NCI-H524 treated with DMSO at 0.1 percent for 48 hours (cell line): ENCODE data around the gene ARMS2.
A peak's percentile ranks its signal among the peaks of the same experiment; 100 is the strongest.

Source experiments
- DNase-seq: peaks from one replicate; lab custom pipeline; 2025; lab: John Stamatoyannopoulos, UW

ARMS2 gene

DNA sequence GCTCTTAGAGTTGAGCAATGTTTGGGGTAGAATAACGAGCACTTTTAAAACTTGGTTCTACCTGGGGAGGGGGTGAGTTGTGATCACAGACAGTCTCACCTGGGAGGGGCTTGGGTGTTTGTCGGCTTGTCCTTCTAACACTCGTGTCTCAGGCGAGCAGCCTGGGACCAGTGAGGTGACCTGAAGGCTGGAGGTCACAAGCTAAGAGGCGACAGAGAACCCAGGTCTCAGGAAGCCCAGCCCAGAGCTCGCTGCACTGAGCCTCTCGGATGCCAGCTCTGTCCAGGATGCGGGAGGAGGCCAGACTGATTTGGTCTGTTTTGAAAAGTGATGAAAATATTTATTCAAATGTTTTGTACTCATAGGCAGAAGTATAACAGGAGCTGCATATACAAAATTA, 18.7 kb downstream of the ARMS2 start:
- DNase-seq = no peak

GRCh38 chr10:122474131-122474818, 19.8 kb downstream of the ARMS2 start:
- DNase-seq = no peak

GRCh38 chr10:122475100-122475499, 20.6 kb downstream of the ARMS2 start:
- DNase-seq = no peak

DNA sequence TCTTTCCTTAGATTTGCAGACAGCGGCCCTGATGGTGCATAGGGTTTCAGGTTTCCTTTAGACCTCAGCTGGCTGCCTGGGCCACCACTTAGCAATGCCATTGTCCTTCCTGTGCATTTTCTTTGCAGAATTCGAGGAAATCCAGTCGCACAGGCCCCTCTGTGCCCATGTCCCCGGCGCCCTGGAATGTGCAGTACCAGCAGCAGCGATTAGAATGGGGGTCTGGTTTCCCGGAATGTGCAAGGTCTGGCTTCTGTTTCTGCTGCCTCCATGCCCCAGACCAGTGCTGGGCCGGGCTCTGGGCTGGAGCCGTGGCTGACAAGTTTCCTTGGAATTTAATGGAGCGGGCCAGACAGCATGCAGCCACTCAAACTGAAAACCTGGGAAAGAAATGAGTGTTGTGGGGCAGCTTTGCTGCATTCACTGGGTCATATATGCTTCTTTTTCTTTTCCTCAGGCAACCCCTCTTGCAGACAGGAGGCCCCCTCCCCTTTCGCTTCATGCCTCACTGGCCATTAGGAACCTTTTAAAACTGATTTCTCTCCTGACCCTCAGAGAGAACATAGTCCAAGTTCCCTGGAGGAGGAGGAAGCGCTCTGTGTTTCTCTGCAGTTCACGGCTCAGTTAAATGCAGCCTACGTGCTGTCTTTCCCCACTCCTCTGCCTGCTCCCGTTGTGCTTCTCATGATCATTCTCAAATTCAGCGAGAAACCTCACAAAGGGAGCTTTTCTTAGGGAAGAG, 21.3 kb downstream of the ARMS2 start:
- DNase-seq = no peak

DNA sequence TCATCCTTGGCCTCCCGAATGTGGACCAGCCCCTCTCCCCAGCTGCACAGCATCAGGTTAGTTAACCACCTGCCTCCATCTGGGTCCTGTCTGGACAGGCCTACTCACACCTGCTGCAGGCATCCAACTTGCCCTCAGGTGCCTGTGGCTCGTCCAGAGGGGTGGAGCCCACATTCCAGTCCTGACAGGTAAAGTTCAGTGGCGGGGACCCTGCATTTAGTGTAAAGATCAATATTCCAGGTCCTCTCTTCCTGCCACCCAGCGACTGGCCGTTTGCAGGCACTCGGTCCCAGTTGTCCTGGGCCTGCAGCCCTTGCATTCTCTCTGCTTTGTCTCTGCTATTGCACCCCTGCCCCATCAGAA, 21.9 kb downstream of the ARMS2 start:
- no peak for DNase-seq

DNA sequence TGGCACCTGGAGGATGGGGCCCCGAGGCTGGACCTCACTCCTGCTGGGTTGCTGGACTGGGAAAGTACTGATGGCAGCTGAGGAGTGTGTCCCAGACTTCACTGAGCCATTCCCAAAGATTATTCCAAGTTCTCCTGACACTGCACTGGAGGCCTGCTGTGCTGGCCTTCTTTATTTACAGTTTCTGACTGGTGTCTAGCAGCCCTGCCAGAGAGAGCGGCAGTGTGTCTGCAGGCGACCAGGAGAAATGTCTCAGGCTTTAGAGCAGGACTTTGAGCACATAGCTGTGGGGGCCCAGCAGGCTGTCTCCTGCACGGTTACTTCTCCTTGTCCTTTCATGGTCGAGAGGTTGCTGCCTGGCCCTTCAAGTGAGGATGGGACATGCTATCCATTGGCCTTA, 23.0 kb downstream of the ARMS2 start:
- no peak for DNase-seq

DNA sequence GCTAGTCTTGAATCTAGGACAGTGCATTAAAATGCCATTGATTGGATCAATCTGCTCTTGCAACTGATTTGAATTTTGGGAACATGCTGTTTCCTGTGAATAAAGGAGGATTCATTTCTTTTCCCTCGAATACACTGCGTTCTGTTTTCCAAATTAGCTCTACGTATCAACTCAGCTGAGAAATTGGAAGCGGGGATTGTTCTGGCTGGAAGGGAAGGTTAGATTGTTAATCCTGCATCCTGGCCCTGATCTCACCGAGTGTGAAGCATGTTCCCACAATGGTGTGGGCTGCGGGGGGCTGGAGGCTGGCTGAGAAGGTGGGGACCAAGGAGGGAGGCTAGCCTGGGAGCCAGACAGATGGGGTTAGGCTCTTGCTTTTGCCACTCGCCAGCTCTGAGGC, 24.5 kb downstream of the ARMS2 start:
- no peak for DNase-seq

- no peak for DNase-seq
Measured at GRCh38 chr10:122480146-122480833, 25.8 kb downstream of the ARMS2 start.

DNA sequence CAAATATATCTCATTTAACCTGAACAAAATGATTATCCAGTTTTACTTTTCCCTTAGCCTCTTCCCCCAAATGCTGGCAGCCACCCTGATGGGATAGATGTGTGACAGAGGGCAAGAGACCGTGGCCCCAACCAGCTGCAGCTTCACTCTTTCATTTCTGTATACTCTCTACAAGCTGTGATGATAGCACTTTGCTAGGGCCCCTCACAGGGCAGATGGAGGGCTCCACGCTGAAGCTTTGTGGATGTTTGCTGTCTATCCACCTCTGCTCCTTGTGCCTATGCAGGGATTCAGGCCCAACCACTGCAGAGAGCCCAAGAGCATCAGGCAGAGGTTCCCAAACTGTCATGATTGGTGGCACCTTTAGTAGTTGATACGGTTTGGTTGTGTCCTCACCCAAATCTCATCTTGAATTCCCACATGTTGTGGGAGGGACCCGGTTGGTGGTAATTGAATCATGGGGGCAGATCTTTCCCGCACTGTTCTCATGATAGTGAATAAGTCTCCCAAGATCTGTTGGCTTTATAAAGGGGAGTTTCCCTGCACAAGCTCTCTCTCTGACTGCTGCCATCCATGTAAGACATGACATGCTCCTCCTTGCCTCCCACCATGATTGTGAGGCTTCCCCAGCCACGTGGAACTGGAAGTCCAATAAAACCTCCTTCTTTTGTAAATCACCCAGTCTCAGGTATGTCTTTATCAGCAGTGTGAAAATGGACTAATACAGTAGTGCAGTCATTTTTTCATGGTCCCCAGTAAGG, 27.0 kb downstream of the ARMS2 start:
- DNase-seq = no peak

DNA sequence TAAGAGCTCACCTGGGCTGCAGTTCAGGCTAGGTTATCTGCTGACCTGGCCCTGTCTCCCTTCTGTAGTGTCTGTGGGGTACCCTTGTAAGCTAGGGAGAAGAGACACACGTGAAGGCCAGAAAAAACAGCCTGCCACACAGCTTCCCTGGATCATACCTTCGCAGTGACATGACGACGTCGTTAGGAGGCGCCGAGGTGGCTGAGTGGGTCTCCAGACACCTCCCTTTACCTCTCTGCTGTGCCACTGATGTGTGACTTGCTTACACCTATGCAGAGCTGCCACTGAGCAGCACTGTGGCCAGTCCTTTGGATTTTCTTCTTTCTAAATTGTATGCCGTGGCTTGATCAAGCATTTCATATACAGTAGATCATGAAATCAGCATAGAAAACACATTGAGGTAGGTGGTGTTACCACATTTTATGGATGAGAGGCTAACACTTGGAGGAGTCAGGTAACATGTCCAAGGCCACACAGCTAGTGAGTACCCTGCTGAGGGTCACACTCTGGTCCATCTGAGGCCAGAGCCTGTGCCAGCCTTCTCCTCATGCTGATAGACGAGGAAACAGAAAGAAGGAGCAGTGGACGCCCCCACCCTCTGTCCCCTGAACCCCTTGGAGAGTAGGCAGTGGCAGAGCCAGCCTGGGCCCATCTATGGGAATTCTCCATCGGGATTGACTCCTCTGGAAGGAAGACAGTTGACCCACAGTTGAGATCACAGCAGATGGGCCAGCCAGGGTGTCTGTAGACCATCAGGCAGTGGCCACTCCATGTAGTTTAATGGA, 30.0 kb downstream of the ARMS2 start:
- DNase-seq = no peak

- no peak for DNase-seq
Measured at GRCh38 chr10:122485670-122486069, 31.2 kb downstream of the ARMS2 start.

DNA sequence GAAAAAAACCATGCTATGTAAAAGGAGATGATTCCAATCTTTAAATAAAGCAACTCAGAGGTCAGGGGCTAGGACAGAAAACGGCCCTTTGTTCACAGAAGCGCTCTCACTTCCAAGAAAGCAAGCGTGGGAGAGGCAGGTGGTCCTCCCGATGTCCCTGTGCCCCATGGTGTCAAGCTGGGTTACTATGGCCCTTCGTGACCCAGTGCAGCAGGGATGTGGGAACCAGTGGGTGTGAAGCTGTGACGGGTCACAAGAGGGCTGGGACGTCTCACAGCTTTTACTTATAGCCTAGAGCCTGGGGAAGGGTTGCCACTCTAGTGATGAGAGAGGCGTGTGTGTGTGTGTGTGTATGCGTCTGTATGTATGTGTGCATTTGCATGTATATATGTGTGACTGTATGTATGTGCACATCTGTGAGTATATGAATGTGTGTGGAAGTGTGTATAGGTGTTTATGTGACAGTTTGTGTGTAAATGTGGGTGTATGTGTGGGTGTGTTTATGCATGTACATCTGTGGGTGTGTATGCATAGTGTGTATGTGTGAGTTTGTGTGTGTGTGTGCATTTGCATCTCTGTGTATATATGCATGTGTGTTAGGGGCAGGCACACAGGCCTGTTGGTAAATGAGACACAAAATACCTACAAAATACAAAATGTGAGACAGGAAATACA, 32.1 kb downstream of the ARMS2 start:
- DNase-seq = no peak

GRCh38 chr10:122487174-122487765, 32.8 kb downstream of the ARMS2 start:
- DNase-seq = peak; percentile 47

GRCh38 chr10:122490268-122490667, 35.8 kb downstream of the ARMS2 start:
- DNase-seq = no peak

DNA sequence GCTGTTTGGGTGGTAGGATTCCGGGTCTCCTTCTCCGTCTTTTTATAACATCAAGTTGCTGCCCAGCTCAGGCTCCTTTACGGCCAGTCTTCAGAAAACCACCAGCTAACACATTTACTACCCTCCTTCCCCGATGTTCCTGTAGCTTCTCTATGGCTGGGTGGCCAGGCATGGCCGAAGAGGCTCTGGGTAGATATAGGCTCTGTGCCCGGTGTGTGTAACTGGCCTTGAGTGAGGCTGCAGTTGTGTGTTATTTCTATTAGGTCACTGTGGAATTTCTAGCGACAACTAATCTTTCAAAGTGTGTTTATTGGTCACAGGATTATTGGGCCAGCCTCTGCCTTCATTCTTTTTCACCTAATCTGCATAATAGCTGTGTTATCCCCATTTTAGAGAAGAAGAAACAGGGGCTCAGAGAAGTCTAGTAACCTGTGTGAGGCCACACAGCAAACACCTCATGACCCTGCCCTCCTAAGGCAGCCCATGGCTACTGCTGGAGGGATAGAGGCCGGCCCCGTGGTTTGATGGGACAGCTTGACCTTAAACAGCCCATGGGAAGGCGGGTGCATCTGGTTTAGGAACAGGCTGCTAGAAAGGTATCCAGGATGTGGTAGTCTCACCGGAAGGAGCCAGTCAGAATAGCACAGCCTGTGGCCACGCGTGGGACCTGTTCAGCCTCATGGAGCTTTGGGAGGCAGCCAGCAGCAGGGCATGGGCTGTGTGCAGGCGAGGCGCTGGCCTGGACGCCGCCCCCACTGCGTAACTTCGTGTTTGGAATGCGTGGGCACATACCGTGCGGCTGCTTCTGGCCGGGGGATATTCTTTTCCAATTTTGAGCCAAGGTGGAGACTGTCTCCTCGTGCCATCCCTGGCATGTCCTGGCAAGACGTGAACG, 36.6 kb downstream of the ARMS2 start:
- no peak for DNase-seq

DNA sequence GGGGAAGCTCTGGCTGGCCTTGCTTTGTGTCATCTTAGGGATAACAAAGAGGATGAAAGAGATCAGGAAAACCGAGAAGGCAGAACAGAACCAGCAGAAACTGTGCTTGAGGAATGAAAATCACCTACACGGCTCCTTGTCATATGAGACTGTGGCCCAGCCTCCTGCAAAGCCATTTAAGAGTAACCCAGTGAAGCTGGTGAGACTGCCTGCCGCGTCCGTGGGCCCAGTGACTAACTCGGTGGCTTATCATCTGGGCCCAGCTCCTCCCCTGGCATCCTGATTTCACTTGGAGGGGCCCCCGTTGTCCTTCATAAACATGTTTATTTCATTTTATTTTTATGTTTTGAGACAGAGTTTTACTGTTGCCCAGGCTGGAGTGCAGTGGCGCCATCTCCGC, 37.6 kb downstream of the ARMS2 start:
- DNase-seq = no peak

GRCh38 chr10:122492999-122493481, 38.6 kb downstream of the ARMS2 start:
- no peak for DNase-seq

DNA sequence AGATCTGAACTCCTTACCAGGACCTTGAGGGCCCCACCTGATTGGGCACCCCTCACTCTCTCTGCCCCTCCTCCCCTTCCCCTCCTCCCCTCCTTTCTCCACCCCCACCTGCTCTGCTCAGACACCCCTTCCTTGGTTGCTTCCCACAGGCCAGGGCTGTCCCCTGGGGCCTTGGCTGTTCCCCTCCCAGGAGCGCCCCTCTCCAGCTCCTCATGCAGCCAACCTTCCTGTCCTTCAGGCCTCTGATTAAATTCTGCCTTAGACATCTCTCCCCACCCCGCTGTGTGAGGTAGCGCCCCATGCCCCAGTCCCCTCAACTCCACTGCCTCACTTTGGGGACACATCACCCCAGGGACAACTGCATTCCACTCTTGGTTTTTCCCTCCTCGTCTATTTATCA, 39.3 kb downstream of the ARMS2 start:
- no peak for DNase-seq

DNA sequence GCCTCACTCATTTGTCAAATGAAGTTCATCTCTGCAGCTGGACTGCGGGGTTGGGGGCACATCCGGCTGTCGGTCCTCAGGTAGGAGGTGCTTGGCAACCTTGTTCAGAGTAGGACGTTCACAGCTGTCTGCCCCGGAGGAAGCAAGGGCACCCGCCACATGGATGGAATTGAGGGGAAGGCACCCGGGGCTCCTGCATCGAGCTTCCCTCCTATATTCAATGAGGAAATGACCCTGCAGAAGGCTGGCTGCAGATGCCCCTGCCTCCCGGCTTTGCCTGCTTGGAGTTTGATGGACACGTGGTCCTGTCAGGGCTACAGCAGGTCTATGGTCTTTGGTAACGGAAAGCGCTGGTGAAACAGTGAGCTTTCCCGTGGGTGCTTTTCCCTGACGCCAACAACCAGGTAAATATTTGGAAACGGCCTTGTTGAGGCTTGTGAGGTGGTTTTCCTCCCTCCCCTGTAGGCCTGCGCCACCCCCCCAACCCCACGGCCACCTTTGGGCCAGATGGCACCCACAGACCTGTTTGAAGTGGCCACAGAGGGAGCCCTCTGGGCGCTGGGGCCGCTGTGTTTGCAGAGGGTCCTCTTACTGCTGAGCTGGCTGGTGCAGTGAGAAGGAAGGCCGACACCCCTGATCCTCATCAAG, 39.8 kb downstream of the ARMS2 start:
- no peak for DNase-seq
